IgD-negative memory B cell (primary cell): ENCODE measurements around the gene TMX2. TPM values are rescaled to one million over a fixed set of nuclear protein-coding genes. Genes with fewer than 3 reads are reported as not detected.

Source experiments
- H3K27ac Mint-ChIP-seq, 3 donors: one replicate each; pipeline ENCODE4 v1.8.0; 2020 to 2022; ENCODE audit warnings: mild to moderate bottlenecking in 3 of 3, mixed read lengths in 3 of 3, moderate library complexity in 1 of 3
- H3K27me3 Mint-ChIP-seq: one replicate; pipeline ENCODE4 v1.8.0; 2021; ENCODE audit warnings: mixed read lengths
- H3K36me3 Mint-ChIP-seq: one replicate; pipeline ENCODE4 v1.8.0; 2020; ENCODE audit warnings: mild to moderate bottlenecking, mixed read lengths
- H3K4me1 Mint-ChIP-seq, 3 donors: one replicate each; pipeline ENCODE4 v1.8.0; 2020 to 2022; ENCODE audit warnings: mixed read lengths in 3 of 3, mild to moderate bottlenecking in 1 of 3
- H3K4me3 Mint-ChIP-seq, 4 donors: one replicate each; pipeline ENCODE4 v1.8.0; 2020 to 2022; ENCODE audit warnings: mild to moderate bottlenecking in 4 of 4, mixed read lengths in 4 of 4, moderate library complexity in 3 of 4
- H3K9me3 Mint-ChIP-seq, 3 donors: one replicate each; pipeline ENCODE4 v1.8.0; 2020 to 2021; ENCODE audit warnings: mixed read lengths in 3 of 3, mild to moderate bottlenecking in 1 of 3
- polyA plus RNA-seq: library from polyadenylated mRNA; unstranded; fragments of 300-500 nt; fragmentation: Illumina TruSeq; gene quantifications from one replicate; pipeline ENCODE4 v1.2.3, GENCODE V29; 2021

Gene TMX2
- polyA plus RNA-seq, 1 donor from 2014 or later, result 76.1 TPM

GRCh38 chr11:57764566-57764965 is 52.2 kb downstream of the TMX2 start:
- Mint-ChIP-seq H3K4me1 (peaks cover 13 to 15% (median 13%) of the 10 kb centered on the region in 3 donors), H3K36me3 (peaks cover 8% of the 10 kb centered on the region), H3K27me3 (peaks cover 12% of the 10 kb centered on the region), H3K4me3 (no peak overlapping the region), H3K9me3 (no peaks in the 10 kb centered on the region), H3K27ac (no peak overlapping the region)

- H3K36me3 Mint-ChIP-seq, result peaks cover 8% of the 10 kb centered on the region
- H3K27ac Mint-ChIP-seq, result no peak overlapping the region
- H3K27me3 Mint-ChIP-seq, result peaks cover 12% of the 10 kb centered on the region
- no peak overlapping the region for H3K4me3 Mint-ChIP-seq
- peaks cover 13 to 16% (median 15%) of the 10 kb centered on the region in 3 donors for H3K4me1 Mint-ChIP-seq
- no peaks in the 10 kb centered on the region for H3K9me3 Mint-ChIP-seq
These were observed 52.6 kb downstream of the TMX2 start for GRCh38 chr11:57764972-57765371.

GRCh38 chr11:57770793-57771192 is 58.4 kb downstream of the TMX2 start:
- Mint-ChIP-seq H3K4me1 (peaks cover 2 to 4% (median 4%) of the 10 kb centered on the region in 3 donors), H3K36me3 (peaks cover 8% of the 10 kb centered on the region), H3K9me3 (no peaks in the 10 kb centered on the region), H3K27ac (peak overlapping the region in 1 of 3 donors; percentile 32), H3K4me3 (no peak overlapping the region), H3K27me3 (no peaks in the 10 kb centered on the region)

- Mint-ChIP-seq H3K36me3 (peaks cover 8% of the 10 kb centered on the region), H3K27ac (peak overlapping the region in 1 of 3 donors; percentile 67), H3K9me3 (no peaks in the 10 kb centered on the region), H3K27me3 (no peaks in the 10 kb centered on the region), H3K4me1 (peaks cover 2 to 4% (median 4%) of the 10 kb centered on the region in 3 donors), H3K4me3 (no peak overlapping the region)
These were observed 59.0 kb downstream of the TMX2 start for GRCh38 chr11:57771365-57771764.

GRCh38 chr11:57772562-57772961 is 60.2 kb downstream of the TMX2 start:
- Mint-ChIP-seq H3K4me1 (peaks cover 2 to 4% (median 4%) of the 10 kb centered on the region in 3 donors), H3K27me3 (no peaks in the 10 kb centered on the region), H3K36me3 (peaks cover 7% of the 10 kb centered on the region), H3K27ac (no peak overlapping the region), H3K4me3 (no peak overlapping the region), H3K9me3 (no peaks in the 10 kb centered on the region)

GRCh38 chr11:57773026-57773598 is 60.7 kb downstream of the TMX2 start:
- Mint-ChIP-seq H3K4me1 (peaks cover 2 to 4% (median 4%) of the 10 kb centered on the region in 3 donors), H3K9me3 (no peaks in the 10 kb centered on the region), H3K4me3 (no peak overlapping the region), H3K27ac (no peak overlapping the region), H3K27me3 (no peaks in the 10 kb centered on the region), H3K36me3 (peaks cover 5% of the 10 kb centered on the region)

GRCh38 chr11:57775491-57775890 is 63.1 kb downstream of the TMX2 start:
- Mint-ChIP-seq H3K9me3 (no peaks in the 10 kb centered on the region), H3K4me3 (no peak overlapping the region), H3K4me1 (peaks cover 4 to 6% (median 6%) of the 10 kb centered on the region in 3 donors), H3K36me3 (peaks cover 2% of the 10 kb centered on the region), H3K27me3 (no peaks in the 10 kb centered on the region), H3K27ac (no peak overlapping the region)

- H3K27ac Mint-ChIP-seq, result no peak overlapping the region
- H3K36me3 Mint-ChIP-seq, result peaks cover 2% of the 10 kb centered on the region
- no peaks in the 10 kb centered on the region for H3K27me3 Mint-ChIP-seq
- peaks cover 4 to 6% (median 6%) of the 10 kb centered on the region in 3 donors for H3K4me1 Mint-ChIP-seq
- H3K4me3 Mint-ChIP-seq, result no peak overlapping the region
- no peaks in the 10 kb centered on the region for H3K9me3 Mint-ChIP-seq
These were observed 63.7 kb downstream of the TMX2 start for GRCh38 chr11:57776031-57776521.

GRCh38 chr11:57776577-57777210 is 64.3 kb downstream of the TMX2 start:
- H3K27me3 Mint-ChIP-seq, result no peaks in the 10 kb centered on the region
- H3K4me1 Mint-ChIP-seq, result peaks cover under 1 to 6% (median 6%) of the 10 kb centered on the region in 3 donors
- no peaks in the 10 kb centered on the region for H3K9me3 Mint-ChIP-seq
- no peak overlapping the region for H3K27ac Mint-ChIP-seq
- no peak overlapping the region for H3K4me3 Mint-ChIP-seq
- peaks cover 2% of the 10 kb centered on the region for H3K36me3 Mint-ChIP-seq

- H3K4me1 Mint-ChIP-seq, result peaks cover 2 to 6% (median 6%) of the 10 kb centered on the region in 3 donors
These were observed 65.5 kb downstream of the TMX2 start for GRCh38 chr11:57777969-57778317.

GRCh38 chr11:57778318-57779037 is 66.1 kb downstream of the TMX2 start:
- no peaks in the 10 kb centered on the region for H3K27me3 Mint-ChIP-seq
- no peak overlapping the region for H3K27ac Mint-ChIP-seq
- no peak overlapping the region for H3K4me3 Mint-ChIP-seq
- peaks cover 4 to 6% (median 6%) of the 10 kb centered on the region in 3 donors for H3K4me1 Mint-ChIP-seq
- H3K9me3 Mint-ChIP-seq, result no peaks in the 10 kb centered on the region
- H3K36me3 Mint-ChIP-seq, result peaks cover 2% of the 10 kb centered on the region

More at GRCh38 chr11:57777969-57778317, 65.5 kb downstream of the TMX2 start:
- H3K9me3 Mint-ChIP-seq, result no peaks in the 10 kb centered on the region
- H3K27me3 Mint-ChIP-seq, result no peaks in the 10 kb centered on the region
- no peak overlapping the region for H3K4me3 Mint-ChIP-seq
- H3K36me3 Mint-ChIP-seq, result peaks cover 2% of the 10 kb centered on the region
- no peak overlapping the region for H3K27ac Mint-ChIP-seq

- peaks cover 6 to 7% (median 6%) of the 10 kb centered on the region in 3 donors for H3K4me1 Mint-ChIP-seq
- H3K4me3 Mint-ChIP-seq, result no peak overlapping the region
These were observed 66.9 kb downstream of the TMX2 start for GRCh38 chr11:57779276-57779675.

GRCh38 chr11:57781529-57781943 is 69.1 kb downstream of the TMX2 start:
- no peaks in the 10 kb centered on the region for H3K9me3 Mint-ChIP-seq
- peak overlapping the region in 1 of 4 donors; percentile 14 for H3K4me3 Mint-ChIP-seq
- H3K4me1 Mint-ChIP-seq, result peaks cover 18 to 21% (median 20%) of the 10 kb centered on the region in 3 donors
- H3K36me3 Mint-ChIP-seq, result peaks cover 9% of the 10 kb centered on the region
- H3K27ac Mint-ChIP-seq, result no peak overlapping the region
- no peaks in the 10 kb centered on the region for H3K27me3 Mint-ChIP-seq

More at GRCh38 chr11:57779276-57779675, 66.9 kb downstream of the TMX2 start:
- no peaks in the 10 kb centered on the region for H3K27me3 Mint-ChIP-seq
- H3K36me3 Mint-ChIP-seq, result peaks cover 2% of the 10 kb centered on the region
- H3K9me3 Mint-ChIP-seq, result no peaks in the 10 kb centered on the region
- H3K27ac Mint-ChIP-seq, result no peak overlapping the region

- Mint-ChIP-seq H3K9me3 (no peaks in the 10 kb centered on the region), H3K27ac (peak overlapping the region; percentile 7 to 57 (median 33)), H3K4me3 (peak overlapping the region; percentile 18 to 89 (median 68))
These were observed 72.7 kb downstream of the TMX2 start for GRCh38 chr11:57785072-57785471.

GRCh38 chr11:57786436-57786835 is 74.0 kb downstream of the TMX2 start:
- peak overlapping the region; percentile 1 to 84 (median 41) for H3K4me3 Mint-ChIP-seq
- no peaks in the 10 kb centered on the region for H3K27me3 Mint-ChIP-seq
- H3K36me3 Mint-ChIP-seq, result peaks cover 7% of the 10 kb centered on the region
- peaks cover 27 to 36% (median 34%) of the 10 kb centered on the region in 3 donors for H3K4me1 Mint-ChIP-seq
- peak overlapping the region in 1 of 3 donors; percentile 31 for H3K27ac Mint-ChIP-seq
- H3K9me3 Mint-ChIP-seq, result no peaks in the 10 kb centered on the region

More at GRCh38 chr11:57785072-57785471, 72.7 kb downstream of the TMX2 start:
- H3K27me3 Mint-ChIP-seq, result no peaks in the 10 kb centered on the region
- peaks cover 9% of the 10 kb centered on the region for H3K36me3 Mint-ChIP-seq
- H3K4me1 Mint-ChIP-seq, result peaks cover 27 to 32% (median 28%) of the 10 kb centered on the region in 3 donors
